Thyroid gland (tissue), 4 donors: ENCODE results near the gene SHROOM4.

Source experiments
- POLR2A ChIP-seq, 2 donors: fragments of 450-650 bp; IDR thresholded peaks; one replicate each; pipeline ENCODE4 v1.6.1; 2017; ENCODE audit warnings: antibody characterized with exemption in 2 of 2, mild to moderate bottlenecking in 2 of 2, moderate library complexity in 1 of 2
- TF ChIP-seq, protein P1 (sequence below), 6 experiments: fragments of 200-600 bp in 3 of 6; fragments of 450-650 bp in 3 of 6; sonication (generic) in 3 of 6; IDR thresholded peaks; one replicate each; pipeline ENCODE4 v1.5.1; 2016 to 2019; ENCODE audit warnings: antibody characterized with exemption in 6 of 6, mild to moderate bottlenecking in 2 of 6, inconsistent platforms in 1 of 6, moderate library complexity in 1 of 6

DNA sequence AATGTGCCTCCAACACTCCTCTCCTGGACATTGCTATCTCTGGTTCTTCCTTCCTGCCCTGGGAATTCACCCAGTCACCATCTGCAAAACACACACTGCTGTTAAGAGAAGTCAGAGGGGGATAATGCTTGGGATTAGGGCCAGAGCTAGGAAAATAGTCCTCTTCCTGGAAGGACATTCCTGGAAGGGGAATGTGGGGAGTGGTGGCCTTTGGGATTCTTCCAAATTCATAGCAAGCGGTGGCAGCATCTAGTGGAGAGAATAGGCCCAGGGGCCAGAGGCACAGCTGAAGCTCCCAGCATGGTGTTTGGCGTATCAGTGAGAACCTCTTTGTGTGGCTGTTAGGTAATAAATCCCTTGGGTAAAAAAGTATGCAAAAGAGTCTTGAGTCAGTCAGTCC lies 34.3 kb downstream of the SHROOM4 start:
- TF ChIP-seq, protein P1, sequence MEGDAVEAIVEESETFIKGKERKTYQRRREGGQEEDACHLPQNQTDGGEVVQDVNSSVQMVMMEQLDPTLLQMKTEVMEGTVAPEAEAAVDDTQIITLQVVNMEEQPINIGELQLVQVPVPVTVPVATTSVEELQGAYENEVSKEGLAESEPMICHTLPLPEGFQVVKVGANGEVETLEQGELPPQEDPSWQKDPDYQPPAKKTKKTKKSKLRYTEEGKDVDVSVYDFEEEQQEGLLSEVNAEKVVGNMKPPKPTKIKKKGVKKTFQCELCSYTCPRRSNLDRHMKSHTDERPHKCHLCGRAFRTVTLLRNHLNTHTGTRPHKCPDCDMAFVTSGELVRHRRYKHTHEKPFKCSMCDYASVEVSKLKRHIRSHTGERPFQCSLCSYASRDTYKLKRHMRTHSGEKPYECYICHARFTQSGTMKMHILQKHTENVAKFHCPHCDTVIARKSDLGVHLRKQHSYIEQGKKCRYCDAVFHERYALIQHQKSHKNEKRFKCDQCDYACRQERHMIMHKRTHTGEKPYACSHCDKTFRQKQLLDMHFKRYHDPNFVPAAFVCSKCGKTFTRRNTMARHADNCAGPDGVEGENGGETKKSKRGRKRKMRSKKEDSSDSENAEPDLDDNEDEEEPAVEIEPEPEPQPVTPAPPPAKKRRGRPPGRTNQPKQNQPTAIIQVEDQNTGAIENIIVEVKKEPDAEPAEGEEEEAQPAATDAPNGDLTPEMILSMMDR (IDR thresholded peaks at IDR 0.05), result no peak
- TF ChIP-seq POLR2A (IDR thresholded peaks at IDR 0.05), result no peak
